HCT116 (cell line): ENCODE results near the gene SLAIN2. TPM values are rescaled to one million over a fixed set of nuclear protein-coding genes. Genes with fewer than 3 reads are reported as not detected.

Experiments used
- ATAC-seq: fragments of 200-7000 bp; cut with Tn5 transposase; 2 replicates; pipeline ENCODE4 v1.9.1; 2020; ENCODE audit warnings: mild to moderate bottlenecking, moderate library complexity
- BruUV-seq: library from RNA; stranded (reverse); fragments of 400-500 nt; replicated peaks from 2 replicates; lab custom pipeline; 2021; lab: Mats Ljungman, UMichigan
- CTCF ChIA-PET: fragments of 300-600 bp; sonication (Branson Sonifier 250); formaldehyde crosslinking; loops from one replicate; lab custom pipeline; 2021; ENCODE audit warnings: antibody characterized with exemption; lab: Charles Lee
- POLR2A ChIA-PET: fragments of 300-600, 350-600 bp; sonication (Branson Sonifier 250); formaldehyde crosslinking; loops from one replicate; lab custom pipeline; 2021; ENCODE audit warnings: antibody characterized with exemption; lab: Charles Lee
- RAD21 ChIA-PET, 2 experiments: fragments of 300-600 bp; sonication (Branson Sonifier 250); formaldehyde crosslinking; loops; one replicate each; lab custom pipeline; 2023; ENCODE audit warnings: low total read pairs in 2 of 2; ENCODE audit not compliant: uncharacterized antibody in 2 of 2, unreplicated experiment in 2 of 2, low non-redundant PET in 1 of 2; lab: Charles Lee
- DNase-seq: peaks from one replicate; pipeline ENCODE4 v3.0.0-alpha.2; 2010; ENCODE audit warnings: low read depth, low spot score
- H2AFZ ChIP-seq: fragments of 200-600 bp; shearing (Covaris generic), sonication (generic); 2 replicates; pipeline ENCODE4 v1.6.1; 2017; ENCODE audit warnings: low read depth, mixed run types, mixed read lengths, antibody characterized with exemption, low read length; ENCODE audit not compliant: poor library complexity, severe bottlenecking
- H3K27ac ChIP-seq: 2 replicates; pipeline ENCODE4 v1.5.1; 2012; ENCODE audit warnings: low read depth, low read length
- H3K27me3 ChIP-seq: fragments of 200-600 bp; sonication (generic); 2 replicates; pipeline ENCODE4 v1.6.1; 2016; ENCODE audit warnings: mixed run types, low read length, mixed read lengths; ENCODE audit not compliant: insufficient read depth
- H3K36me3 ChIP-seq, 2 experiments: fragments of 200-500 bp in 1 of 2; fragments of 200-600 bp in 1 of 2; sonication (Bioruptor generic) in 1 of 2; sonication (generic) in 1 of 2; 2 replicates each; pipeline versions ENCODE4 v1.5.1 to v1.6.1; 2014 to 2016; ENCODE audit warnings: low read length in 2 of 2, inconsistent platforms in 1 of 2, mixed read lengths in 1 of 2, mixed run types in 1 of 2; ENCODE audit not compliant: insufficient read depth in 2 of 2, control insufficient read depth in 1 of 2
- H3K4me1 ChIP-seq, 2 experiments: fragments of 200-600 bp in 1 of 2; sonication (generic) in 1 of 2; 2 replicates each; pipeline versions ENCODE4 v1.5.1 to v1.6.1; 2012 to 2017; ENCODE audit warnings: low read length in 2 of 2, inconsistent platforms in 1 of 2, mild to moderate bottlenecking in 1 of 2, mixed read lengths in 1 of 2, mixed run types in 1 of 2, moderate library complexity in 1 of 2; ENCODE audit not compliant: insufficient read depth in 2 of 2, control insufficient read depth in 1 of 2
- H3K4me2 ChIP-seq: fragments of 200-600 bp; sonication (generic); 2 replicates; pipeline ENCODE4 v1.6.1; 2017; ENCODE audit warnings: mixed run types, low read length, mixed read lengths
- H3K4me3 ChIP-seq, 2 experiments: fragments of 200-600 bp in 1 of 2; sonication (generic) in 1 of 2; replicated peaks in 1 of 2; 2 replicates each; pipeline ENCODE4 v1.5.1; 2011 to 2016; ENCODE audit warnings: low read length in 2 of 2, control low read depth in 1 of 2, low read depth in 1 of 2, mild to moderate bottlenecking in 1 of 2, mixed read lengths in 1 of 2, mixed run types in 1 of 2
- H3K79me2 ChIP-seq: fragments of 200-600 bp; sonication (generic); 2 replicates; pipeline ENCODE4 v1.6.1; 2017; ENCODE audit warnings: mild to moderate bottlenecking, mixed run types, low read length, moderate library complexity, mixed read lengths; ENCODE audit not compliant: insufficient read depth
- H3K9ac ChIP-seq: fragments of 200-600 bp; sonication (generic); 2 replicates; pipeline ENCODE4 v1.6.1; 2016; ENCODE audit warnings: low read length, mixed read lengths
- H3K9me2 ChIP-seq: fragments of 200-600 bp; sonication (generic), shearing (Covaris generic); 2 replicates; pipeline ENCODE4 v1.6.1; 2017; ENCODE audit warnings: mixed run types, mild to moderate bottlenecking, moderate library complexity; ENCODE audit not compliant: insufficient read depth
- H3K9me3 ChIP-seq, 2 experiments: fragments of 200-500 bp in 1 of 2; fragments of 200-600 bp in 1 of 2; sonication (Bioruptor generic) in 1 of 2; sonication (generic) in 1 of 2; 2 replicates each; pipeline ENCODE4 v1.6.1; 2014 to 2017; ENCODE audit warnings: low read length in 2 of 2, mixed read lengths in 2 of 2, inconsistent platforms in 1 of 2, low read depth in 1 of 2, mild to moderate bottlenecking in 1 of 2, mixed run types in 1 of 2, moderate library complexity in 1 of 2; ENCODE audit not compliant: control insufficient read depth in 1 of 2, insufficient read depth in 1 of 2
- H4K20me1 ChIP-seq: fragments of 200-600 bp; sonication (generic), shearing (Covaris generic); 2 replicates; pipeline ENCODE4 v1.6.1; 2017; ENCODE audit warnings: mixed run types, mild to moderate bottlenecking, moderate library complexity; ENCODE audit not compliant: insufficient read depth
- CBX3 ChIP-seq: IDR thresholded peaks from 2 replicates; pipeline ENCODE4 v1.6.1; 2012; ENCODE audit warnings: low read depth
- EGR1 ChIP-seq: IDR thresholded peaks from 2 replicates; pipeline ENCODE4 v1.6.1; 2012; ENCODE audit warnings: low read depth
- ELF1 ChIP-seq: IDR thresholded peaks from 2 replicates; pipeline ENCODE4 v1.6.1; 2012; ENCODE audit warnings: low read depth, borderline replicate concordance
- FOSL1 ChIP-seq: IDR thresholded peaks from 2 replicates; pipeline ENCODE4 v1.6.1; 2012; ENCODE audit warnings: low read depth
- JUND ChIP-seq: IDR thresholded peaks from 2 replicates; pipeline ENCODE4 v1.6.1; 2012
- POLR2A ChIP-seq: IDR thresholded peaks from 2 replicates; pipeline ENCODE4 v1.7.0; 2011; ENCODE audit warnings: borderline replicate concordance; ENCODE audit not compliant: insufficient read depth, insufficient read length; ENCODE audit errors: extremely low read depth
- POLR2AphosphoS5 ChIP-seq: IDR thresholded peaks from 2 replicates; pipeline ENCODE4 v1.6.1; 2011; ENCODE audit warnings: mild to moderate bottlenecking, low read depth, low read length, moderate library complexity
- RAD21 ChIP-seq: IDR thresholded peaks from 2 replicates; pipeline ENCODE4 v1.6.1; 2012; ENCODE audit warnings: low read depth, mild to moderate bottlenecking
- SIN3A ChIP-seq: IDR thresholded peaks from 2 replicates; pipeline ENCODE4 v1.6.1; 2012; ENCODE audit warnings: low read depth
- SP1 ChIP-seq: IDR thresholded peaks from 2 replicates; pipeline ENCODE4 v1.6.1; 2012; ENCODE audit warnings: low read depth
- TCF7L2 ChIP-seq: IDR thresholded peaks from 2 replicates; pipeline ENCODE4 v1.7.0; 2011; ENCODE audit warnings: borderline replicate concordance, inconsistent platforms; ENCODE audit not compliant: insufficient read depth, insufficient read length; ENCODE audit errors: extremely low read depth
- YY1 ChIP-seq: IDR thresholded peaks from 2 replicates; pipeline ENCODE4 v1.6.1; 2011; ENCODE audit warnings: low read length, low read depth, moderate library complexity, mild to moderate bottlenecking; ENCODE audit not compliant: insufficient replicate concordance; ENCODE audit errors: extremely low read depth
- ZFX ChIP-seq: fragments of 450-650 bp; IDR thresholded peaks from 2 replicates; pipeline ENCODE4 v1.6.1; 2017
- ZNF274 ChIP-seq: fragments of 200-500 bp; sonication (Bioruptor generic); IDR thresholded peaks from 2 replicates; pipeline ENCODE4 v1.6.1; 2014; ENCODE audit warnings: mild to moderate bottlenecking, low read depth, low read length, inconsistent platforms
- intact Hi-C: fragments of 100-400 bp; cut with micrococcal nuclease; formaldehyde crosslinking; loops from 2 replicates; pipeline ENCODE4 v1.10.0; 2022
- total RNA-seq: library from RNA; stranded (reverse); gene quantifications from one replicate; pipeline ENCODE4 v1.2.1, GENCODE V29; 2021; ENCODE audit not compliant: unreplicated experiment
- TF ChIP-seq, protein P1 (sequence below): IDR thresholded peaks from 2 replicates; pipeline ENCODE4 v1.6.1; 2011; ENCODE audit warnings: mild to moderate bottlenecking, low read length, moderate library complexity; ENCODE audit not compliant: insufficient replicate concordance; ENCODE audit errors: extremely low read depth
- TF ChIP-seq, protein P2 (sequence below): IDR thresholded peaks from 2 replicates; pipeline ENCODE4 v1.6.1; 2012; ENCODE audit warnings: low read depth
- TF ChIP-seq, protein P3 (sequence below), 3 experiments: fragments of 200-600 bp in 1 of 3; sonication (generic) in 1 of 3; IDR thresholded peaks in 2 of 3; conservative IDR thresholded peaks in 1 of 3; 2 replicates each; pipeline ENCODE4 v1.5.1; 2012 to 2017; ENCODE audit warnings: low read depth in 2 of 3, low read length in 2 of 3, antibody characterized with exemption in 1 of 3, borderline replicate concordance in 1 of 3, control low read depth in 1 of 3, mild to moderate bottlenecking in 1 of 3, mixed read lengths in 1 of 3, mixed run types in 1 of 3, moderate library complexity in 1 of 3; ENCODE audit not compliant: insufficient read depth in 1 of 3
- TF ChIP-seq, protein P4 (sequence below): IDR thresholded peaks from 2 replicates; pipeline ENCODE4 v1.6.1; 2012
- TF ChIP-seq, protein P5 (sequence below): IDR thresholded peaks from 2 replicates; pipeline ENCODE4 v1.6.1; 2012

The SLAIN2 gene
- total RNA-seq, 1 experiment from 2014 or later, result 50.3 TPM

DNA sequence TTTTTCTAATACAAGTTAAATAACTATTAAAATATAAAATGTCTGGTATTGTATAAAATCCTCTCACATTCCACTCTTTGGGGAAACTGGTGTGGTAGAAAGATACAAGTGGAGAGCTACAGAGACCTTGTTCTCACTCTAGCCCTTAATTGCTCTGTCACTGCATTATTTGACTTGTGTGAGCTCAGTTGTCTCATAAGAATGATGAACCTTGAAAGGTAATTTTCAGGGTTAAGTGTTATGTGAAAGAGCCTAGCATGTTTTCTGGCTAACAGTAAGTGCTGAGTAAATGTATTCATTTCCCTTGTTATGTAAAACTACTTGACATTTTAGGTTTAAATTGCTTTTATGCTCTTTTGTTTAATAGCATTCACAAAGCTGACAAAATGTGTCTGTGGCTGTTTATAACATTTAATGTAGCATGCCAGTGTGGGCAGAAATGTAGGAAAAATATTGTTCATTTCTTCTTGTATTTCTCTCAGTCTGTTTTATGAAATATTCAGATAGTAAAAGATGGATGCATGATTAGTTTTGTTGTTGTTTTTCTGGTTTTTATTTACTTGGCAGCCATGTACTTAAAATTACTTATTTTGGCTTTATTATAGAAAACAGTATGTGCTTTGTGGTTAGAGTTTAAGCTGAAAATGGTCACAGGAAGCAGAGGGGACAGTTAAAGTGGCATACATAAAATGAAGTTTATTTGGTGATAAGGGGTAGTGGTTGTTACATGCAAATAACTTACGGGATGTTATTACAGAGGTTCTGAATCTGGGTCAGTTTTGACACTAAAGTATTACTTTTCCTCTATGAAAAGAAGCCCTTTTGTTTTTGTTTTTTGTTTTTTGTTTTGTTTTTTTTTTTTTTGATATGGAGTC is 29.2 kb downstream of the SLAIN2 start:
- H3K9ac ChIP-seq, result no peak overlapping the region
- no peaks in the 10 kb centered on the region for H3K27me3 ChIP-seq
- H3K9me3 ChIP-seq, result no peaks in the 10 kb centered on the region
- no peak overlapping the region for H2AFZ ChIP-seq
- H3K4me1 ChIP-seq, result peaks cover 2% of the 10 kb centered on the region in 2 experiments; a peak in 3 of 4 replicates
- no peaks in the 10 kb centered on the region for H3K9me2 ChIP-seq
- H3K36me3 ChIP-seq, result no peaks in the 10 kb centered on the region
- ChIA-PET CTCF (no interaction called here), POLR2A (no interaction called here), RAD21 (no interaction called here)
- H3K4me2 ChIP-seq, result no peak overlapping the region
- no peak overlapping the region for H3K4me3 ChIP-seq
- peaks cover 22% of the 10 kb centered on the region for H3K79me2 ChIP-seq
- ATAC-seq (no peak), DNase-seq (no peak)
- no TSS peak for BruUV-seq
- intact Hi-C loops, result no loop called here
- H3K27ac ChIP-seq, result no peak overlapping the region
- peaks cover 6% of the 10 kb centered on the region; the same call in 1 of the 2 replicates for H4K20me1 ChIP-seq
- TF ChIP-seq, protein P1, sequence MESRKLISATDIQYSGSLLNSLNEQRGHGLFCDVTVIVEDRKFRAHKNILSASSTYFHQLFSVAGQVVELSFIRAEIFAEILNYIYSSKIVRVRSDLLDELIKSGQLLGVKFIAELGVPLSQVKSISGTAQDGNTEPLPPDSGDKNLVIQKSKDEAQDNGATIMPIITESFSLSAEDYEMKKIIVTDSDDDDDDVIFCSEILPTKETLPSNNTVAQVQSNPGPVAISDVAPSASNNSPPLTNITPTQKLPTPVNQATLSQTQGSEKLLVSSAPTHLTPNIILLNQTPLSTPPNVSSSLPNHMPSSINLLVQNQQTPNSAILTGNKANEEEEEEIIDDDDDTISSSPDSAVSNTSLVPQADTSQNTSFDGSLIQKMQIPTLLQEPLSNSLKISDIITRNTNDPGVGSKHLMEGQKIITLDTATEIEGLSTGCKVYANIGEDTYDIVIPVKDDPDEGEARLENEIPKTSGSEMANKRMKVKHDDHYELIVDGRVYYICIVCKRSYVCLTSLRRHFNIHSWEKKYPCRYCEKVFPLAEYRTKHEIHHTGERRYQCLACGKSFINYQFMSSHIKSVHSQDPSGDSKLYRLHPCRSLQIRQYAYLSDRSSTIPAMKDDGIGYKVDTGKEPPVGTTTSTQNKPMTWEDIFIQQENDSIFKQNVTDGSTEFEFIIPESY, result no peak
- TF ChIP-seq POLR2A (no peak), ELF1 (no peak), ZNF274 (no peak), JUND (no peak), YY1 (no peak), SP1 (no peak), SIN3A (no peak), FOSL1 (no peak), POLR2AphosphoS5 (no peak), ZFX (no peak), CBX3 (no peak), EGR1 (no peak), TCF7L2 (no peak), RAD21 (no peak)
- TF ChIP-seq, protein P2, sequence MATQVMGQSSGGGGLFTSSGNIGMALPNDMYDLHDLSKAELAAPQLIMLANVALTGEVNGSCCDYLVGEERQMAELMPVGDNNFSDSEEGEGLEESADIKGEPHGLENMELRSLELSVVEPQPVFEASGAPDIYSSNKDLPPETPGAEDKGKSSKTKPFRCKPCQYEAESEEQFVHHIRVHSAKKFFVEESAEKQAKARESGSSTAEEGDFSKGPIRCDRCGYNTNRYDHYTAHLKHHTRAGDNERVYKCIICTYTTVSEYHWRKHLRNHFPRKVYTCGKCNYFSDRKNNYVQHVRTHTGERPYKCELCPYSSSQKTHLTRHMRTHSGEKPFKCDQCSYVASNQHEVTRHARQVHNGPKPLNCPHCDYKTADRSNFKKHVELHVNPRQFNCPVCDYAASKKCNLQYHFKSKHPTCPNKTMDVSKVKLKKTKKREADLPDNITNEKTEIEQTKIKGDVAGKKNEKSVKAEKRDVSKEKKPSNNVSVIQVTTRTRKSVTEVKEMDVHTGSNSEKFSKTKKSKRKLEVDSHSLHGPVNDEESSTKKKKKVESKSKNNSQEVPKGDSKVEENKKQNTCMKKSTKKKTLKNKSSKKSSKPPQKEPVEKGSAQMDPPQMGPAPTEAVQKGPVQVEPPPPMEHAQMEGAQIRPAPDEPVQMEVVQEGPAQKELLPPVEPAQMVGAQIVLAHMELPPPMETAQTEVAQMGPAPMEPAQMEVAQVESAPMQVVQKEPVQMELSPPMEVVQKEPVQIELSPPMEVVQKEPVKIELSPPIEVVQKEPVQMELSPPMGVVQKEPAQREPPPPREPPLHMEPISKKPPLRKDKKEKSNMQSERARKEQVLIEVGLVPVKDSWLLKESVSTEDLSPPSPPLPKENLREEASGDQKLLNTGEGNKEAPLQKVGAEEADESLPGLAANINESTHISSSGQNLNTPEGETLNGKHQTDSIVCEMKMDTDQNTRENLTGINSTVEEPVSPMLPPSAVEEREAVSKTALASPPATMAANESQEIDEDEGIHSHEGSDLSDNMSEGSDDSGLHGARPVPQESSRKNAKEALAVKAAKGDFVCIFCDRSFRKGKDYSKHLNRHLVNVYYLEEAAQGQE, result no peak
- TF ChIP-seq, protein P3, sequence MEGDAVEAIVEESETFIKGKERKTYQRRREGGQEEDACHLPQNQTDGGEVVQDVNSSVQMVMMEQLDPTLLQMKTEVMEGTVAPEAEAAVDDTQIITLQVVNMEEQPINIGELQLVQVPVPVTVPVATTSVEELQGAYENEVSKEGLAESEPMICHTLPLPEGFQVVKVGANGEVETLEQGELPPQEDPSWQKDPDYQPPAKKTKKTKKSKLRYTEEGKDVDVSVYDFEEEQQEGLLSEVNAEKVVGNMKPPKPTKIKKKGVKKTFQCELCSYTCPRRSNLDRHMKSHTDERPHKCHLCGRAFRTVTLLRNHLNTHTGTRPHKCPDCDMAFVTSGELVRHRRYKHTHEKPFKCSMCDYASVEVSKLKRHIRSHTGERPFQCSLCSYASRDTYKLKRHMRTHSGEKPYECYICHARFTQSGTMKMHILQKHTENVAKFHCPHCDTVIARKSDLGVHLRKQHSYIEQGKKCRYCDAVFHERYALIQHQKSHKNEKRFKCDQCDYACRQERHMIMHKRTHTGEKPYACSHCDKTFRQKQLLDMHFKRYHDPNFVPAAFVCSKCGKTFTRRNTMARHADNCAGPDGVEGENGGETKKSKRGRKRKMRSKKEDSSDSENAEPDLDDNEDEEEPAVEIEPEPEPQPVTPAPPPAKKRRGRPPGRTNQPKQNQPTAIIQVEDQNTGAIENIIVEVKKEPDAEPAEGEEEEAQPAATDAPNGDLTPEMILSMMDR (IDR thresholded peaks at IDR 0.05 in 2 of 3, conservative IDR thresholded peaks at IDR 0.05 in 1 of 3; ENCODE audit: borderline replicate concordance in 1 of 3, insufficient read depth in 1 of 3, low read depth in 2 of 3, low read length in 2 of 3), result no peak
- TF ChIP-seq, protein P4, sequence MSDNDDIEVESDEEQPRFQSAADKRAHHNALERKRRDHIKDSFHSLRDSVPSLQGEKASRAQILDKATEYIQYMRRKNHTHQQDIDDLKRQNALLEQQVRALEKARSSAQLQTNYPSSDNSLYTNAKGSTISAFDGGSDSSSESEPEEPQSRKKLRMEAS, result no peak
- TF ChIP-seq, protein P5, sequence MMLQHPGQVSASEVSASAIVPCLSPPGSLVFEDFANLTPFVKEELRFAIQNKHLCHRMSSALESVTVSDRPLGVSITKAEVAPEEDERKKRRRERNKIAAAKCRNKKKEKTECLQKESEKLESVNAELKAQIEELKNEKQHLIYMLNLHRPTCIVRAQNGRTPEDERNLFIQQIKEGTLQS, result no peak
